SU-DHL-6 (cell line): ENCODE measurements around the gene KIDINS220.

Source experiments
- H2AFZ ChIP-seq: fragments of 200-600 bp; sonication (generic); 2 replicates; pipeline ENCODE4 v1.6.1; 2014; ENCODE audit warnings: low read depth, mild to moderate bottlenecking, moderate library complexity, mixed read lengths, antibody characterized with exemption, low read length; ENCODE audit not compliant: severe bottlenecking
- H3F3A ChIP-seq: fragments of 200-600 bp; shearing (Covaris generic); 2 replicates; pipeline ENCODE4 v1.6.0; 2016; ENCODE audit warnings: antibody characterized with exemption, mild to moderate bottlenecking; ENCODE audit not compliant: insufficient read depth
- H3K27ac ChIP-seq: fragments of 200-600 bp; sonication (generic); 2 replicates; pipeline ENCODE4 v1.5.1; 2016; ENCODE audit warnings: low read depth, mild to moderate bottlenecking, low read length, moderate library complexity, mixed read lengths
- H3K27me3 ChIP-seq: fragments of 200-600 bp; sonication (generic), shearing (Covaris generic); 2 replicates; pipeline ENCODE4 v1.6.0; 2014; ENCODE audit warnings: mild to moderate bottlenecking, low read length
- H3K36me3 ChIP-seq: fragments of 200-600 bp; sonication (generic); 2 replicates; pipeline ENCODE4 v1.6.1; 2014; ENCODE audit warnings: mild to moderate bottlenecking, low read length, mixed read lengths
- H3K4me2 ChIP-seq: fragments of 300-600, 200-600 bp; shearing (Covaris generic), sonication (generic); 2 replicates; pipeline ENCODE4 v1.6.0; 2014; ENCODE audit warnings: low read length, low read depth, mild to moderate bottlenecking; ENCODE audit not compliant: poor library complexity, severe bottlenecking
- H3K4me3 ChIP-seq: fragments of 200-600 bp; sonication (generic); 2 replicates; pipeline ENCODE4 v1.5.1; 2014; ENCODE audit warnings: antibody characterized with exemption, low read length, mild to moderate bottlenecking, mixed read lengths; ENCODE audit not compliant: insufficient read depth, poor library complexity, severe bottlenecking
- H3K79me2 ChIP-seq: fragments of 200-600 bp; sonication (generic); 2 replicates; pipeline ENCODE4 v1.6.1; 2014; ENCODE audit warnings: mild to moderate bottlenecking, low read length, moderate library complexity; ENCODE audit not compliant: insufficient read depth
- H3K9ac ChIP-seq: fragments of 200-600 bp; sonication (generic); 2 replicates; pipeline ENCODE4 v1.7.0; 2014; ENCODE audit warnings: mild to moderate bottlenecking, low read length
- H3K9me2 ChIP-seq: fragments of 200-600 bp; sonication (generic); replicated peaks from 2 replicates; pipeline ENCODE4 v1.6.1; 2014; ENCODE audit warnings: low read length; ENCODE audit not compliant: insufficient read depth
- H3K9me3 ChIP-seq: fragments of 200-600 bp; sonication (generic); 2 replicates; pipeline ENCODE4 v1.6.1; 2014; ENCODE audit warnings: low read length, mixed read lengths; ENCODE audit not compliant: insufficient read depth
- H4K20me1 ChIP-seq: fragments of 200-600 bp; sonication (generic); 2 replicates; pipeline ENCODE4 v1.6.1; 2014; ENCODE audit warnings: low read depth, mild to moderate bottlenecking, antibody characterized with exemption, low read length, moderate library complexity, mixed read lengths
- CTCF ChIP-seq: fragments of 200-600 bp; sonication (generic); IDR thresholded peaks from one replicate; pipeline ENCODE4 v1.5.1; 2017; ENCODE audit warnings: antibody characterized with exemption, mild to moderate bottlenecking, low read length, moderate library complexity; ENCODE audit not compliant: insufficient read depth, poor library complexity, severe bottlenecking
- EZH2phosphoT487 ChIP-seq: fragments of 200-600 bp; sonication (generic), shearing (Covaris generic); conservative IDR thresholded peaks from 2 replicates; pipeline ENCODE4 v1.6.1; 2018; ENCODE audit warnings: mild to moderate bottlenecking, antibody characterized with exemption, low read length, moderate library complexity, mixed read lengths

Gene KIDINS220

GRCh38 chr2:8827729-8828128 lies 9.7 kb downstream of the KIDINS220 start:
- no peak overlapping the region for H3K4me2 ChIP-seq
- H3K27ac ChIP-seq, result no peak overlapping the region
- H4K20me1 ChIP-seq, result peaks cover 6% of the 10 kb centered on the region; the same call in 1 of the 2 replicates
- no peak overlapping the region for H3K4me3 ChIP-seq
- no peaks in the 10 kb centered on the region for H3K79me2 ChIP-seq
- no peaks in the 10 kb centered on the region for H3F3A ChIP-seq
- H3K9ac ChIP-seq, result no peak overlapping the region
- no peaks in the 10 kb centered on the region for H3K9me2 ChIP-seq
- H2AFZ ChIP-seq, result no peak overlapping the region
- H3K36me3 ChIP-seq, result no peaks in the 10 kb centered on the region
- TF ChIP-seq CTCF (no peak), EZH2phosphoT487 (no peak)
- no peaks in the 10 kb centered on the region for H3K9me3 ChIP-seq
- no peaks in the 10 kb centered on the region for H3K27me3 ChIP-seq

GRCh38 chr2:8822218-8822617 lies 15.2 kb downstream of the KIDINS220 start:
- Histone ChIP-seq H3K9me3 (no peaks in the 10 kb centered on the region), H3K4me3 (no peak overlapping the region), H2AFZ (no peak overlapping the region), H3K27ac (no peak overlapping the region), H3K9me2 (no peaks in the 10 kb centered on the region), H3F3A (no peaks in the 10 kb centered on the region), H3K36me3 (no peaks in the 10 kb centered on the region), H3K9ac (no peak overlapping the region), H3K27me3 (no peaks in the 10 kb centered on the region), H3K4me2 (no peak overlapping the region), H3K79me2 (no peaks in the 10 kb centered on the region), H4K20me1 (no peaks in the 10 kb centered on the region)
- TF ChIP-seq CTCF (no peak), EZH2phosphoT487 (no peak)

GRCh38 chr2:8821276-8822217 lies 15.9 kb downstream of the KIDINS220 start:
- no peaks in the 10 kb centered on the region for H3K27me3 ChIP-seq
- H2AFZ ChIP-seq, result no peak overlapping the region
- H3K36me3 ChIP-seq, result no peaks in the 10 kb centered on the region
- no peak overlapping the region for H3K4me2 ChIP-seq
- no peaks in the 10 kb centered on the region for H3K9me3 ChIP-seq
- no peaks in the 10 kb centered on the region for H4K20me1 ChIP-seq
- no peak overlapping the region for H3K27ac ChIP-seq
- no peak overlapping the region for H3K9ac ChIP-seq
- TF ChIP-seq CTCF (no peak), EZH2phosphoT487 (no peak)
- no peaks in the 10 kb centered on the region for H3K79me2 ChIP-seq
- H3K4me3 ChIP-seq, result no peak overlapping the region
- no peaks in the 10 kb centered on the region for H3K9me2 ChIP-seq
- no peaks in the 10 kb centered on the region for H3F3A ChIP-seq
